Natural killer cell (primary cell): ENCODE measurements around the gene SUPT20H. TPM values are rescaled to one million over a fixed set of nuclear protein-coding genes. Genes with fewer than 3 reads are reported as not detected.

Source experiments
- ATAC-seq, 3 donors: fragments of 150-1000 bp in 2 of 3; fragments of 200-7000 bp in 1 of 3; cut with Tn5 transposase; 1 replicate in 1 of 3; 2 replicates in 2 of 3; pipeline ENCODE4 v1.10.0; 2021; ENCODE audit warnings: mild to moderate bottlenecking in 2 of 3, moderate library complexity in 2 of 3
- DNase-seq, 2 donors: peaks; one replicate each; pipeline versions ENCODE4 v3.0.0 to v3.0.0-alpha.2; 2013 to 2021; ENCODE audit warnings: mixed read lengths in 1 of 2
- H3K27ac ChIP-seq: one replicate; pipeline ENCODE4 v1.5.1; 2013; ENCODE audit warnings: mild to moderate bottlenecking, low read length
- H3K27me3 ChIP-seq: one replicate; pipeline ENCODE4 v1.6.1; 2013; ENCODE audit warnings: low read length; ENCODE audit not compliant: control insufficient read depth, insufficient read depth
- H3K36me3 ChIP-seq: one replicate; pipeline ENCODE4 v1.6.1; 2013; ENCODE audit warnings: low read length; ENCODE audit not compliant: control insufficient read depth, insufficient read depth
- H3K4me1 ChIP-seq: one replicate; pipeline ENCODE4 v1.6.1; 2013; ENCODE audit warnings: low read length; ENCODE audit not compliant: control insufficient read depth, insufficient read depth
- H3K4me3 ChIP-seq: one replicate; pipeline ENCODE4 v1.5.1; 2013; ENCODE audit warnings: low read length
- H3K9me3 ChIP-seq: one replicate; pipeline ENCODE4 v1.6.1; 2013; ENCODE audit warnings: low read length; ENCODE audit not compliant: control insufficient read depth, insufficient read depth
- H3K27ac Mint-ChIP-seq, 2 donors: one replicate each; pipeline ENCODE4 v1.8.0; 2022; ENCODE audit warnings: mild to moderate bottlenecking in 2 of 2, mixed read lengths in 2 of 2, moderate library complexity in 1 of 2
- H3K27me3 Mint-ChIP-seq, 2 donors: one replicate each; pipeline ENCODE4 v1.8.0; 2022; ENCODE audit warnings: low read depth in 2 of 2, mixed read lengths in 2 of 2
- H3K36me3 Mint-ChIP-seq: one replicate; pipeline ENCODE4 v1.8.0; 2022; ENCODE audit warnings: mixed read lengths
- H3K4me1 Mint-ChIP-seq, 2 donors: one replicate each; pipeline ENCODE4 v1.8.0; 2022; ENCODE audit warnings: mixed read lengths in 2 of 2
- H3K4me3 Mint-ChIP-seq: one replicate; pipeline ENCODE4 v1.8.0; 2022; ENCODE audit warnings: mild to moderate bottlenecking, moderate library complexity, mixed read lengths
- H3K9me3 Mint-ChIP-seq, 2 donors: one replicate each; pipeline ENCODE4 v1.8.0; 2022; ENCODE audit warnings: mixed read lengths in 2 of 2
- CTCF ChIP-seq: fragments of 200-600 bp; IDR thresholded peaks from one replicate; pipeline ENCODE4 v1.8.0; 2022; ENCODE audit warnings: antibody characterized with exemption
- WGBS: methylation state at CpG from one replicate; pipeline ENCODE4 v1.1.7; 2013; ENCODE audit warnings: missing lambda C conversion rate; ENCODE audit not compliant: insufficient coverage; 5-methylcytosine and 5-hydroxymethylcytosine counted together
- intact Hi-C: fragments of 100-400 bp; cut with micrococcal nuclease; formaldehyde crosslinking; loops from one replicate; pipeline ENCODE4 v1.14.2; 2022
- total RNA-seq, 4 donors: library from RNA; stranded (reverse); fragments of 120-200 nt in 1 of 4; gene quantifications; one replicate each; pipeline versions ENCODE4 v1.2.3 to v1.2.4, GENCODE V29; 2013 to 2022

SUPT20H gene
- total RNA-seq, 3 donors from 2014 or later (not counting 1 experiment from before 2014, with no cell fraction given): 59.8 to 84.7 (median 64.6) TPM

GRCh38 chr13:36965767-36966166 is 93.7 kb downstream of the SUPT20H start:
- H3K4me3 Mint-ChIP-seq: no peak overlapping the region
- H3K27ac Mint-ChIP-seq: no peak overlapping the region
- intact Hi-C loops: no loop called here
- Histone ChIP-seq H3K4me3 (no peak overlapping the region), H3K4me1 (no peaks in the 10 kb centered on the region), H3K27ac (no peak overlapping the region), H3K9me3 (no peaks in the 10 kb centered on the region), H3K36me3 (peaks cover 45% of the 10 kb centered on the region), H3K27me3 (no peaks in the 10 kb centered on the region)
- no peaks in the 10 kb centered on the region for H3K9me3 Mint-ChIP-seq
- DNase-seq: no peak
- no peaks in the 10 kb centered on the region for H3K27me3 Mint-ChIP-seq
- ATAC-seq: no peak
- 93% methylated on average over 2 of the region's 2 CpGs for WGBS
- no peaks in the 10 kb centered on the region for H3K4me1 Mint-ChIP-seq
- no peak for TF ChIP-seq CTCF
- peaks cover 17% of the 10 kb centered on the region for H3K36me3 Mint-ChIP-seq

DNA sequence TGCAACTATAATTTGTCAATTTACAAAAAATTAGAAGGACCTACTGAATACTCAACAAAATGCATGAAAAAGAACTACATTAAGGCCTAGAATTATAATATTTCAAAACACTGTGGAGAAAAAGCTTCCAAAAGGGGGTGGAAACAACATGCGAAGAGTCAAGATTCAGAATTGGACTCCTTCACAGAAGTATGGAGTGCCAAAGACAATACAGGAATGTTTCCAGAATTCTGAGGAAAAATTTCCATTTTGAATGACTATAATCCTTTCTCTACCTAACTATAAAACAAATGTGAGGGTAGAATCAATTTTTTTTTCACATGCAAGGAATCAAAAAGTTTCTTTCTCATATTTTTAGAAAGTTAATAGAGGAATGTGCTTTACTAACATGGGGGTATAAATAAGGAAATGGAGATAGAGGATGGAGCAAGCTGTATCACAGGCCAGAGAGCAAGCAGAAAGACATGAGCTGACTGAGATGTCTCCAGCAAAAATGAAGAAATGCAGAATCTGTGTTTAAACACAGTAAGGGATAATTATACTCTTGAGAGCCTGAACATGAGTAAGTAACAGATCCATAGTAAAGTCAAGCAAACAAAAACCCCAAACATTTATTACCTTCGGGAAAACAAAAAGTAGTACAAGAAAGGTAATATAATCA is 99.9 kb downstream of the SUPT20H start:
- Histone ChIP-seq H3K36me3 (peaks cover 20% of the 10 kb centered on the region), H3K9me3 (no peaks in the 10 kb centered on the region), H3K4me3 (no peak overlapping the region), H3K4me1 (no peaks in the 10 kb centered on the region), H3K27me3 (no peaks in the 10 kb centered on the region), H3K27ac (no peak overlapping the region)
- H3K9me3 Mint-ChIP-seq: no peaks in the 10 kb centered on the region
- H3K27ac Mint-ChIP-seq: no peak overlapping the region
- DNase-seq (no peak), ATAC-seq (no peak)
- 100% methylated on average over 1 of the region's 2 CpGs for WGBS
- no peak overlapping the region for H3K4me3 Mint-ChIP-seq
- no peak for TF ChIP-seq CTCF
- peaks cover 22 to 32% of the 10 kb centered on the region in 2 donors for H3K4me1 Mint-ChIP-seq
- no peaks in the 10 kb centered on the region for H3K27me3 Mint-ChIP-seq
- H3K36me3 Mint-ChIP-seq: peaks cover 21% of the 10 kb centered on the region
- intact Hi-C loops: no loop called here

Other genes with a start within 250 kb of the SUPT20H start
- gene RFXAP, start 240.5 kb downstream of the SUPT20H start, total RNA-seq: 10 to 100 TPM in 2 of 3 donors, 1 to 10 TPM in 1; 6.0 to 13.3 (median 11.3) TPM
- gene SMAD9, start 139.4 kb downstream of the SUPT20H start, total RNA-seq: not detected
- gene ALG5, start 60.3 kb downstream of the SUPT20H start, total RNA-seq: 10 to 100 TPM; 20.2 to 25.0 (median 24.5) TPM
- gene EXOSC8, start 58.9 kb downstream of the SUPT20H start, total RNA-seq: 10 to 100 TPM; 34.3 to 43.8 (median 42.0) TPM
- gene CSNK1A1L, start 46.0 kb upstream of the SUPT20H start, total RNA-seq: not detected